Measurements from ENCODE around the gene ZBTB12.
A peak's percentile ranks its signal among the peaks of the same experiment; 100 is the strongest.
"Not testable (repeated sequence)": the region's sequence is repeated elsewhere in the genome, so short reads cannot be mapped to it uniquely, and the experiment has no call there.

The ZBTB12 gene

DNA sequence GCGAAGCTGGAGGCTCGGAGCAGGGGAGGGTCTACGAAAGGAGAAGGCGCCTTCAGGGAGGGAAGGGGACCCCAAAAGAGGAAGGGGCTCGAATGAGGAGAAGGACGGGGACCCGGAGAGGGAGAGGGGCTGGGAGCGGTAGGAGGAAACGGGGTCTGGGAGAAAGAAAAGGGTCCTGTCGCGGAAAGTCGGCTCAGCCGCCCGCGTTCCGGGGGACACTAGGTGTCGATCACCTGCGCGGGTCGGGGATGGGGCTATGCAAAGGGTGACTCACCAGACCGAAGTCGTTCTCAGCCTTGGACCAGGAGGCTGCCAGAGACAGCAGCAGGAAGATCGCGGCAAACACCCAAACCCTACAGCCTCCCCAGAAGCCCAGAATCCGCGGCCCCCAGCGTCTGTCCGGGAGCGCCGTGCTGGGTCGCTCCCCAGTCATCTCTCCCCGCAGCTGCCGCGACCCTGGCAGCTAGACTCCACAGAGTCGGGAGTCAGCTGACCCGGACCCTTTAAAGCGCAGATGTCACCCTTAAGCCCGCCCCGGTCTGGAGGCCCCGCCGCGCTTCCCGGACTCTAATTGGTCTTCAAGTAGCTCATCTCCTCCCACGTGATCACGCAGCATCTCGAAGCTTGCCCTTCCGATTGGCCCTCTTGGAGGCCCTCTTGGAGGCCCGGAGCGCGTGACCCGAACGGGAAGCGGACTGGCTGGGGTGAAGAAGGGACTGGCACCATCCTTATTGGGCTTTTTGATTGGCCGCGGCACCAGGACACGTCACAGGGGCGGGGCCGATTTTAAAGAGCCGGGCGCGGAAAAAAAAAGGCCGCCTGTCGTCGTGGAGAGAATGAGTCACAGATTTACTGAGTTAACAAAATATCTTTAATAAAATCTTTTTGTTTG is 39.3 kb downstream of the ZBTB12 start, which contains the start of gene NEU1:
NEU1 (minus strand) TSS at position 478 of the 892 bp plus-strand sequence; CDS start at position 433, 45 bp downstream.
- TF ChIP-seq CTCF (IDR thresholded peaks at IDR 0.05; ENCODE audit: low read depth, low read length) = no peak
- peak within 1 kb of the TSS; percentile 73 for H3K4me3 ChIP-seq (ENCODE audit: low read depth, low read length)

DNA sequence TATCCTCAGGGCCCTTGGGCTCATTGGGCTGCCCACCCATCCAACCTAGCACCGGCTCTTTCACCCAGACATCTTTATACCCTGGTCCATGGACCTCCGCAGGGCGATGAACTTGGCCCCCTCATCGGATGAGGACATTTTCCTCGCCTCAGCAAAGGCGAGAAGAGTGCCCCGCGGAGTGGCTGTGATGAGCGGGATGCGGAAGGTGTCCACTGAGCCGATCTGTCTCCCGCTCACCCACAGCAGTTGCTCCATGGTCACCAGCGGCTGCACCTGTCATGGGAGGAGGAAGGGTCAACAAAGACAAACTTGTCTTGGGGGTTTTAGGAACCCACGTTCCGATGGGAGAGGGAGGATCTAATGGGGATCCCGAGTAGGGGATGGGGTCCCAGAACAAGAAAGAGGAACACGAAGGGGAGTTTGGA is 40.0 kb downstream of the ZBTB12 start:
- TF ChIP-seq CTCF (IDR thresholded peaks at IDR 0.05; ENCODE audit: low read depth, low read length) = no peak
- peak overlapping the region; percentile 73 for H3K4me3 ChIP-seq (ENCODE audit: low read depth, low read length)

GRCh38 chr6:31861150-31861549 is 40.7 kb downstream of the ZBTB12 start:
- H3K4me3 ChIP-seq (ENCODE audit: low read depth, low read length) = no peak overlapping the region
- no peak for TF ChIP-seq CTCF (IDR thresholded peaks at IDR 0.05; ENCODE audit: low read depth, low read length)

GRCh38 chr6:31860349-31860748 is 41.5 kb downstream of the ZBTB12 start:
- no peak overlapping the region for H3K4me3 ChIP-seq (ENCODE audit: low read depth, low read length)
- no peak for TF ChIP-seq CTCF (IDR thresholded peaks at IDR 0.05; ENCODE audit: low read depth, low read length)

DNA sequence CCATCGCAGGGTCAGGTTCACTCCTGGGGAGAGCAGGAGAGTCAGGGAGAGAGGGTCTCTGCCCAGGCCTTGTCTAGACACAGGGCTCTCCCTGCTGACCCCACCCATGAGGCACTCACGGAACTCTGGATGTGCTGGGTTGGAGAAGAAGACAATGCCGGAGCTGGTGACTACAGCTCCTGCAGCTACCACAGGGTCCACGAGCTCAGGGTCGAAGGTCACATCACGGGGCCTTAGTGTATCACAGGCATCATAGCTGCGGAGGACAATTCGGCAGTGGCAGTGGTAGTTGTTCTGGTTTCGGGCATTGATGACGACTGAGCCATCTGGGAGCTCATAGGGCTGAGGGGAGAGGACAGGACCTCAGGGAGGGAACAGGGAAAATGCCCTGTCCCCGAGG is 42.0 kb downstream of the ZBTB12 start:
- TF ChIP-seq CTCF (IDR thresholded peaks at IDR 0.05; ENCODE audit: low read depth, low read length) = no peak
- no peak overlapping the region for H3K4me3 ChIP-seq (ENCODE audit: low read depth, low read length)

- no peak overlapping the region for H3K4me3 ChIP-seq (ENCODE audit: low read depth, low read length)
- TF ChIP-seq CTCF (IDR thresholded peaks at IDR 0.05; ENCODE audit: low read depth, low read length) = no peak
These were observed 43.2 kb downstream of the ZBTB12 start for GRCh38 chr6:31858707-31859106.

DNA sequence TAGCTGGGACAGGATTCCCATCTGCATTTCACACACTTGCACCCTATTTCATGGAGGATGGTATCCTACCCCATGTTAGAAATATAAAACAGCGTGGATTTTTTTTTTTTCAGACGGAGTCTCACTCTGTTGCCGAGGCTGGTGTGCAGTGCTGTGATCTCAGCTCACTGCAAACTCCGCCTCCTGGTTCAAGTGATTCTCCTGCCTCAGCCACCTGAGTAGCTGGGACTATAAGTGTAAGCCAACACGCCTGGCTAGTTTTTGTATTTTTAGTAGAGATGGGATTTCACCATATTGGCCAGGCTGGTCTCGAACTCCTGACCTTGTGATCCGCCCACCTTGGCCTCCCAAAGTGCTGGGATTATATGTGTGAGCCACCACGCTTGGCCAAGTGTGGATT is 44.1 kb downstream of the ZBTB12 start:
- H3K4me3 ChIP-seq (ENCODE audit: low read depth, low read length) = not testable (repeated sequence)

DNA sequence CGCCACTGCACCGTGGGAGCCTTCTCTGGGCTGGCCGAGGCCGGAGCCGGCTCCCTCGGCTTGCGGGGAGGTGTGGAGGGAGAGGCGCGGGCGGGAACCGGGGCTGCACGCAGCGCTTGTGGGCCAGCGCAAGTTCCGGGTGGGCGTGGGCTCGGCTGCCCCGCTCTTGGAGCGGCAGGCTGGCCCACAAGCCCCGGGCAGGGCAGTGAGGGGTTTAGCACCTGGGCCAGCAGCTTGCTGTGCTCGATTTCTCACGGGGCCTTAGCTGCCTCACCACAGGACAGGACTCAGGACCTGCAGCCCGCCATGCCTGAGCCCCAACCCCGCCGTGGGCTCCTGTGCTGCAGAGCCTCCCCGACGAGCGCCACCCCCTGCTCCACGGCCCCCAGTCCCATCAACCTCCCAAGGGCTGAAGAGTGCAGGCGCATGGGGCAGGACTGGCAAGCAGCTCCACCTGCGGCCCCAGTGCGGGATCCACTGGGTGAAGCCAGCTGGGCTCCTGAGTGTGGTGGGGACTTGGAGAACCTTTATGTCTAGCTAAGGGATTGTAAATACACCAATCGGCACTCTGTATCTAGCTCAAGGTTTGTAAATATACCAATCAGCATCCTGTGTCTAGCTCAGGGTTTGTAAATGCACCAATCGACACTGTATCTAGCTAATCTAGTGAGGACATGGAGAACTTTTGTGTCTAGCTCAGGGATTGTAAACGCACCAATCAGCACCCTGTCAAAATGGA is 49.7 kb downstream of the ZBTB12 start:
- H3K4me3 ChIP-seq (ENCODE audit: low read depth, low read length) = not testable (repeated sequence)
